Heart left ventricle (tissue), 16 donors: ENCODE data around the gene NYAP2. TPM values are rescaled to one million over a fixed set of nuclear protein-coding genes. Genes with fewer than 3 reads are reported as not detected.
A peak's percentile ranks its signal among the peaks of the same experiment; 100 is the strongest.

Experiments used
- ATAC-seq, 4 donors: fragments of 200-7000 bp; cut with Tn5 transposase; one replicate each; pipeline ENCODE4 v1.9.1; 2020 to 2022; ENCODE audit warnings: moderate library complexity in 4 of 4, mild to moderate bottlenecking in 3 of 4, moderate number of reproducible peaks in 1 of 4
- DNase-seq, 5 donors: peaks; one replicate each; pipeline ENCODE4 v3.0.0-alpha.2; 2020
- H3K27ac ChIP-seq, 12 donors: fragments of 200-600 bp; sonication (generic) in 4 of 12; one replicate each; pipeline versions ENCODE4 v1.5.0 to v1.8.0; 2016 to 2022; ENCODE audit warnings: mild to moderate bottlenecking in 2 of 12
- H3K27me3 ChIP-seq, 9 donors: fragments of 200-600 bp; sonication (generic) in 2 of 9; one replicate each; pipeline versions ENCODE4 v1.5.1 to v1.8.0; 2016 to 2022; ENCODE audit warnings: mild to moderate bottlenecking in 3 of 9
- H3K36me3 ChIP-seq, 9 donors: fragments of 200-600 bp; sonication (generic) in 2 of 9; one replicate each; pipeline versions ENCODE4 v1.5.0 to v1.8.0; 2018 to 2022; ENCODE audit warnings: mild to moderate bottlenecking in 2 of 9
- H3K4me1 ChIP-seq, 12 donors: fragments of 200-600 bp; sonication (generic) in 4 of 12; one replicate each; pipeline versions ENCODE4 v1.5.0 to v1.8.0; 2016 to 2022; ENCODE audit warnings: mild to moderate bottlenecking in 3 of 12
- H3K4me3 ChIP-seq, 12 donors: fragments of 200-600 bp; sonication (generic) in 4 of 12; one replicate each; pipeline versions ENCODE4 v1.5.0 to v1.8.0; 2017 to 2022; ENCODE audit warnings: mild to moderate bottlenecking in 9 of 12, moderate library complexity in 4 of 12
- H3K9me3 ChIP-seq, 12 donors: fragments of 200-600 bp; sonication (generic) in 4 of 12; one replicate each; pipeline versions ENCODE4 v1.5.0 to v1.8.0; 2016 to 2022; ENCODE audit warnings: mild to moderate bottlenecking in 1 of 12
- POLR2A ChIP-seq, 2 donors: fragments of 450-650 bp; IDR thresholded peaks; one replicate each; pipeline ENCODE4 v1.6.1; 2017; ENCODE audit warnings: antibody characterized with exemption in 2 of 2, mild to moderate bottlenecking in 2 of 2, moderate library complexity in 2 of 2
- WGBS, 4 donors: extraction: QIAGEN DNeasy Blood & Tissue Kit in 2 of 4; methylation state at CpG; one replicate each; pipeline versions ENCODE4 v1.1.5 to v1.1.7; 2013 to 2018; 5-methylcytosine and 5-hydroxymethylcytosine counted together
- intact Hi-C, 10 donors: fragments of 100-400 bp; cut with DNase I; formaldehyde crosslinking; loops; one replicate each; pipeline versions ENCODE4 v1.11.1 to v1.14.2; 2022
- polyA plus RNA-seq, 2 donors: library from polyadenylated mRNA; stranded (reverse); fragments of 200-250 nt; gene quantifications; one replicate each; pipeline ENCODE4 v1.2.3, GENCODE V29; 2013
- total RNA-seq, 9 donors: library from RNA; depleted of rRNA in 2 of 9; stranded (reverse); fragments of >200 nt in 2 of 9; fragmentation: NEBNext Ultra II Directional in 3 of 9; extraction: Animal tissue kit (Norgen Biotek cat#: 25700) in 3 of 9; gene quantifications; one replicate each; pipeline versions ENCODE4 v1.1.0 to v1.2.4, GENCODE V29; 2016 to 2023
- TF ChIP-seq, protein P1 (sequence below), 12 donors: fragments of 200-600 bp; sonication (generic) in 4 of 12; IDR thresholded peaks; one replicate each; pipeline versions ENCODE4 v1.5.0 to v1.8.0; 2018 to 2022; ENCODE audit warnings: antibody characterized with exemption in 12 of 12, mild to moderate bottlenecking in 5 of 12
- donor health status: ischemic (EF 13 %, LVEDD 7.1; RV severe dilation, severe dysfunction).
- donor health status: healthy with polysubstance abuse.
- donor health status: DM: no; HTN: yes; CAD: no.
- donor health status: DM: no; HTN: no; CAD: no.
- donor health status: ischemic (EF 25% LVEDD 6.9; RV normal size, moderate dysfunction).
- donor health status: ischemic (EF 25% LVEDD 5.7; RV mildly dilated, moderate dysfunction).
- donor health status: healthy.
- donor health status: DM: yes; HTN: yes; CAD: no.
- donor health status: ischemic (EF 35%, LVEDD 5.7; RV mildly dilated, moderate dysfunction).
- donor health status: nonischemic (EF 11% LVEDD 7.7; RV severe dilation, severe dysfunction).
- donor health status: DM: yes; HTN: yes; CAD: no.
- donor health status: PGD.
- donor health status: ischemic (EF 29% LVEDD 5.4; RV normal size, mild dysfunction).
- donor health status: nonischemic (EF 23%, LVEDD 6.1; RV moderate dilation, normal function).

Gene NYAP2
- total and polyA plus RNA-seq, 11 donors = not detected

DNA sequence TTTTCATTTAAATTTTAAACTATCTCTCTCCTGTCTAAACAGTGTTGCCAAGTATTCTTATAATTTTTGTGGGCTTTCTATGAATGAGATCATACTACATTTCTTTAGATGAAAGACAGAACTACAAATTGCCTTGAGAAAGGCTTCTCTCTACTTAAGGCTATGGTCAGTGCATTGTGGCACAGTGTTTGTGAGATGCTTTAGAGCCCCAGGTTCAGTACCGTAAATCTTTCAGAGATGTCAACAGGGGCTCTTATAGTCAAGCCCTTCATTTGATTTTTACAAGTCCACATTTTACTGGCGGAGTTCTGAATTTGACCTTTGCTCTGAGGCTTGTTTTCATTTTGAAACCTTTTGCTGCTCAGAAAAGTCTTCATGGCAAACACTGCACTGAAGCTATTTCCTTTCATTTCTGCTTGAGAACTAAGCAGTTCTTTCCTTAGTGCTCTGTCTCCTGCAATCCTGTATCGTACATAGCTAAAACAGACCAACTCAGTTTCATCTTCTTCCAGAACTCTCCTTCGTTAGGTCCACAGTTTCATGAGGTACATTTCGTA is 175.2 kb downstream of the NYAP2 start:
- DNase-seq (no peak), ATAC-seq (no peak)
- Histone ChIP-seq H3K4me3 (no peak overlapping the region), H3K36me3 (no peaks in the 10 kb centered on the region), H3K4me1 (no peaks in the 10 kb centered on the region), H3K27ac (no peak overlapping the region), H3K9me3 (peaks cover 0 to 7% (median 0%) of the 10 kb centered on the region in 12 donors), H3K27me3 (no peaks in the 10 kb centered on the region)
- intact Hi-C loops = no loop called here
- 66 to 81% (median 73%) methylated on average over 5 of the region's 5 CpGs for WGBS, 4 donors
- TF ChIP-seq POLR2A (IDR thresholded peaks at IDR 0.05) = no peak
- TF ChIP-seq, protein P1, sequence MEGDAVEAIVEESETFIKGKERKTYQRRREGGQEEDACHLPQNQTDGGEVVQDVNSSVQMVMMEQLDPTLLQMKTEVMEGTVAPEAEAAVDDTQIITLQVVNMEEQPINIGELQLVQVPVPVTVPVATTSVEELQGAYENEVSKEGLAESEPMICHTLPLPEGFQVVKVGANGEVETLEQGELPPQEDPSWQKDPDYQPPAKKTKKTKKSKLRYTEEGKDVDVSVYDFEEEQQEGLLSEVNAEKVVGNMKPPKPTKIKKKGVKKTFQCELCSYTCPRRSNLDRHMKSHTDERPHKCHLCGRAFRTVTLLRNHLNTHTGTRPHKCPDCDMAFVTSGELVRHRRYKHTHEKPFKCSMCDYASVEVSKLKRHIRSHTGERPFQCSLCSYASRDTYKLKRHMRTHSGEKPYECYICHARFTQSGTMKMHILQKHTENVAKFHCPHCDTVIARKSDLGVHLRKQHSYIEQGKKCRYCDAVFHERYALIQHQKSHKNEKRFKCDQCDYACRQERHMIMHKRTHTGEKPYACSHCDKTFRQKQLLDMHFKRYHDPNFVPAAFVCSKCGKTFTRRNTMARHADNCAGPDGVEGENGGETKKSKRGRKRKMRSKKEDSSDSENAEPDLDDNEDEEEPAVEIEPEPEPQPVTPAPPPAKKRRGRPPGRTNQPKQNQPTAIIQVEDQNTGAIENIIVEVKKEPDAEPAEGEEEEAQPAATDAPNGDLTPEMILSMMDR (IDR thresholded peaks at IDR 0.05) = no peak

DNA sequence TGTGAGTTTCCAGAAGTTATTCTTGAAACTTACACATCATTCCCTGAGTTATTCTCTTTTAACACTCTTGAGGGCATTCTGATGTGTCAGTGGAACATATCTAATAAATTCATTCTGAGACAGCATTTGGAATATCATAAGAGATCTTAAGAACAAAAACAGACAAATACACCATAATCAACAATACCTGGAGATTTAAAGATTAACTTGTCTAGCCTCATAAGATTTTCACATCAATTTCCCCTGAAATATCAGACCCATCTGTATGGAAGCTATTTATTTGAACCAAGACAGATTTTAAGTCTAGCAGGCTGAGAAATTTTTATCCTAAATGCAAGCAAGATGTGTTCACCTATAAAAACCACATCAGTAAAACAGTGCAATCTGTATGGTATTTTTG is 181.6 kb downstream of the NYAP2 start:
- Histone ChIP-seq H3K27me3 (no peaks in the 10 kb centered on the region), H3K9me3 (no peaks in the 10 kb centered on the region), H3K27ac (no peak overlapping the region), H3K4me1 (no peaks in the 10 kb centered on the region), H3K4me3 (no peak overlapping the region), H3K36me3 (no peaks in the 10 kb centered on the region)
- TF ChIP-seq, protein P1 (IDR thresholded peaks at IDR 0.05) = no peak
- no peak for TF ChIP-seq POLR2A (IDR thresholded peaks at IDR 0.05)
- DNase-seq (no peak), ATAC-seq (no peak)
- intact Hi-C loops = no loop called here

DNA sequence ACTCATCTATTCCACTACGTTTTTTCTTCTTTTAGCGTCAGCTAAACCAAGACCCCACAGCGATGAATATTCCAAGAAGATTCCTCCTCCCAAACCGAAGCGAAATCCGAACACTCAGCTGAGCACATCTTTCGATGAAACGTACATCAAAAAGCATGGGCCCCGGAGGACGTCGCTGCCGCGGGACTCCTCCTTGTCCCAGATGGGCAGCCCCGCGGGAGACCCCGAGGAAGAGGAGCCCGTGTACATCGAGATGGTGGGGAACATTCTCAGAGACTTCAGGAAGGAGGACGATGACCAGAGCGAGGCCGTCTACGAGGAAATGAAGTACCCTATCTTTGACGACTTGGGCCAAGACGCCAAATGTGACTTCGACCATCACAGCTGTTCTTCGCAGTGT is 182.4 kb downstream of the NYAP2 start:
- Histone ChIP-seq H3K27ac (no peak overlapping the region), H3K4me3 (no peak overlapping the region), H3K4me1 (no peaks in the 10 kb centered on the region), H3K27me3 (no peaks in the 10 kb centered on the region), H3K36me3 (no peaks in the 10 kb centered on the region), H3K9me3 (no peaks in the 10 kb centered on the region)
- TF ChIP-seq, protein P1 (IDR thresholded peaks at IDR 0.05) = no peak
- no peak for TF ChIP-seq POLR2A (IDR thresholded peaks at IDR 0.05)
- intact Hi-C loops = no loop called here
- 92 to 93% (median 92%) methylated on average over 26 of the region's 26 CpGs for WGBS, 4 donors
- ATAC-seq = no peak
- no peak for DNase-seq

DNA sequence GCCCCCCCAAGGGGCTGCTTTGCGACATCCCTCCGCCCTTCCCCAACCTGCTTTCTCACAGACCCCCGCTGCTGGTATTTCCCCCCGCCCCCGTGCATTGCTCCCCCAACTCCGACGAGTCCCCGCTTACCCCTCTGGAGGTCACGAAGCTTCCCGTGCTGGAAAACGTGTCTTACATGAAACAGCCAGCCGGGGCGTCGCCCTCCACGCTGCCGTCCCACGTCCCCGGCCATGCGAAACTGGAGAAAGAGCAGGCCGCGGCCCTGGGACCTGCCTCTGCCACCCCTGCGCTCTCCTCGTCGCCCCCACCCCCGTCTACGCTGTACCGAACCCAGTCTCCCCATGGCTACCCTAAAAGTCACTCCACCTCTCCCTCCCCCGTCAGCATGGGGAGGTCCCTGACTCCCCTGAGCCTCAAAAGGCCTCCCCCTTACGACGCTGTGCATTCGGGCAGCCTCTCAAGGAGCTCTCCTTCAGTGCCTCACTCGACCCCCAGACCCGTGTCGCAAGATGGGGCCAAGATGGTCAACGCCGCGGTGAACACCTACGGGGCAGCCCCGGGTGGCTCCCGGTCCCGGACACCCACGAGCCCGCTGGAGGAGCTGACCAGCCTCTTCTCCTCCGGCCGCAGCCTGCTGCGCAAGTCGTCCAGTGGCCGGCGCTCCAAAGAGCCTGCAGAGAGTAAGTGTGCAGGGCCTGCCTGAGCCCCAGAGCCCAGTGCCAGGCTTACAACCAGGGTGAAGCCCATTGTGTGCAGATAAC is 183.0 kb downstream of the NYAP2 start:
- WGBS, 4 donors = 93 to 94% (median 94%) methylated on average over 49 of the region's 49 CpGs
- H3K9me3 ChIP-seq = no peaks in the 10 kb centered on the region
- H3K4me3 ChIP-seq = no peak overlapping the region
- no peak for TF ChIP-seq POLR2A (IDR thresholded peaks at IDR 0.05)
- TF ChIP-seq, protein P1 (IDR thresholded peaks at IDR 0.05) = no peak
- H3K36me3 ChIP-seq = no peaks in the 10 kb centered on the region
- H3K27me3 ChIP-seq = no peaks in the 10 kb centered on the region
- H3K4me1 ChIP-seq = no peaks in the 10 kb centered on the region
- intact Hi-C loops = no loop called here
- peak in 1 of 5 donors; percentile 54 for DNase-seq
- no peak overlapping the region for H3K27ac ChIP-seq
- ATAC-seq = no peak
